Adrenal gland (tissue), 12 donors: Measurements from ENCODE around the gene RYR2. TPM values are rescaled to one million over a fixed set of nuclear protein-coding genes. Genes with fewer than 3 reads are reported as not detected.

Experiments
- DNase-seq, 7 donors: peaks; one replicate each; pipeline ENCODE4 v3.0.0-alpha.2; 2019 to 2020
- H3K27ac ChIP-seq, 5 donors: fragments of 200-600 bp; sonication (generic) in 4 of 5; 1 replicate in 3 of 5; 2 replicates in 2 of 5; pipeline versions ENCODE4 v1.5.1 to v1.8.0; 2016 to 2020; ENCODE audit warnings: mild to moderate bottlenecking in 1 of 5
- H3K27me3 ChIP-seq: fragments of 200-600 bp; 2 replicates; pipeline ENCODE4 v1.8.0; 2021
- H3K36me3 ChIP-seq, 2 donors: fragments of 200-600 bp; replicated peaks in 1 of 2; 1 replicate in 1 of 2; 2 replicates in 1 of 2; pipeline versions ENCODE4 v1.5.1 to v1.8.0; 2018 to 2022
- H3K4me1 ChIP-seq, 2 donors: fragments of 200-600 bp; replicated peaks in 1 of 2; 1 replicate in 1 of 2; 2 replicates in 1 of 2; pipeline versions ENCODE4 v1.5.1 to v1.8.0; 2018 to 2021
- H3K4me3 ChIP-seq, 4 donors: fragments of 200-600 bp; sonication (generic) in 3 of 4; one replicate each; pipeline ENCODE4 v1.5.1; 2016 to 2018
- H3K9me3 ChIP-seq, 3 donors: fragments of 200-600 bp; sonication (generic) in 1 of 3; replicated peaks in 1 of 3; 1 replicate in 2 of 3; 2 replicates in 1 of 3; pipeline versions ENCODE4 v1.5.1 to v1.8.0; 2016 to 2021
- POLR2A ChIP-seq, 2 donors: fragments of 450-650 bp; IDR thresholded peaks; one replicate each; pipeline ENCODE4 v1.6.1; 2017; ENCODE audit warnings: antibody characterized with exemption in 2 of 2, mild to moderate bottlenecking in 2 of 2, moderate library complexity in 1 of 2
- WGBS, 4 donors: extraction: QIAGEN DNeasy Blood & Tissue Kit in 2 of 4; methylation state at CpG; one replicate each; pipeline versions ENCODE4 v1.1.5 to v1.1.7; 2013 to 2017; 5-methylcytosine and 5-hydroxymethylcytosine counted together
- intact Hi-C, 2 donors: fragments of 100-400 bp; cut with DNase I; formaldehyde crosslinking; loops; one replicate each; pipeline versions ENCODE4 v1.14.1 to v1.15.0; 2022 to 2023
- polyA plus RNA-seq, 3 donors: library from polyadenylated mRNA; stranded (reverse); fragments of 200-250 nt in 2 of 3; fragments of 350-450 nt in 1 of 3; fragmentation: Illumina TruSeq in 1 of 3; extraction: RNeasy Lipid Tissue Mini Kit (QIAGEN cat#74804) in 1 of 3; gene quantifications; one replicate each; pipeline ENCODE4 v1.2.3, GENCODE V29; 2013 to 2014
- total RNA-seq, 9 donors: library from RNA; depleted of rRNA in 4 of 9; stranded (reverse); fragments of >200 nt in 4 of 9; fragments of 120-200 nt in 1 of 9; fragmentation: NEBNext Ultra II Directional in 1 of 9; extraction: Animal tissue kit (Norgen Biotek cat#: 25700) in 1 of 9; gene quantifications; one replicate each; pipeline versions ENCODE4 v1.1.0 to v1.2.4, GENCODE V29; 2013 to 2023
- TF ChIP-seq, protein P1 (sequence below), 6 experiments: fragments of 450-650 bp in 4 of 6; fragments of 200-600 bp in 2 of 6; sonication (generic) in 1 of 6; IDR thresholded peaks; 1 replicate in 5 of 6; 2 replicates in 1 of 6; pipeline versions ENCODE4 v1.5.1 to v1.8.0; 2016 to 2021; ENCODE audit warnings: antibody characterized with exemption in 6 of 6, mild to moderate bottlenecking in 2 of 6, moderate library complexity in 1 of 6
- donor health status: healthy with polysubstance abuse.
- donor health status: Bipolar disorder and iron deficiency.
- donor health status: DM: yes; HTN: yes; CAD: no.
- donor health status: DM: no; HTN: no; CAD: no.
- donor health status: DM: no; HTN: no; CAD: no.
- donor health status: DM: yes; HTN: yes; CAD: no.

Gene RYR2
- total and polyA plus RNA-seq, 12 donors: 0.07 to 6.3 (median 0.18) TPM; not detected in 1

DNA sequence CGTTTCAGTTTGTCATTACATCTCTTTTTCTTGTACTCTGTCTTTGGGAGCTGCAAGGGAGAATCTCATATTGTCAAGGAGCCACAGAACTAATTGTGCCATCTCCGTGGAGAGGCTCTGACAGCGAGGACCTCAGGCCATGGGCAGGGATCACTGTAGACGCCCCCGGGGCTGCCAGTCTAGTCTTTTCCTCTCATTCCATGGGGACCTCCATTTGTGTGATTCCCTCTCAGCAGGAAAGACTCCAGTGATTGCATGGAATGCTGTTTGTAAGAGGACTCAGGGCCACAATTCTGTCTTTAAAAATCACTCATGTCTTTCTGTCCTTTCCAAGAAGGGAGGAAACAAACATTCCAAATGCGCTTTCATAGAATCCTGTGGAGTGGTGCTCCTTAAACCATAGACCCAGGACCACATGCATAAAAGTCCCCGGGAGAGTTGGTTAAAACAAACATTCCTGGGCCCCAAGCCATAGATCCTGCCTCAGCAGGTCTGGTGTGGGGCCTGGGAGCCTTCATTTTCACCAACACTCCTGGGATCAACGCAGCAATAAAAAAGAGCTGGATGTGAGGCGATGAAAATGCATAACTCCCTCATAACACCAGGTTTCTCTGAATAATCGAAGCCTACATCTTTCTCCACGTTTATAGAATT lies 744.2 kb downstream of the RYR2 start:
- Histone ChIP-seq H3K27ac (no peak overlapping the region), H3K27me3 (no peaks in the 10 kb centered on the region), H3K9me3 (no peaks in the 10 kb centered on the region), H3K4me1 (no peaks in the 10 kb centered on the region), H3K36me3 (no peaks in the 10 kb centered on the region), H3K4me3 (no peak overlapping the region)
- TF ChIP-seq, protein P1, sequence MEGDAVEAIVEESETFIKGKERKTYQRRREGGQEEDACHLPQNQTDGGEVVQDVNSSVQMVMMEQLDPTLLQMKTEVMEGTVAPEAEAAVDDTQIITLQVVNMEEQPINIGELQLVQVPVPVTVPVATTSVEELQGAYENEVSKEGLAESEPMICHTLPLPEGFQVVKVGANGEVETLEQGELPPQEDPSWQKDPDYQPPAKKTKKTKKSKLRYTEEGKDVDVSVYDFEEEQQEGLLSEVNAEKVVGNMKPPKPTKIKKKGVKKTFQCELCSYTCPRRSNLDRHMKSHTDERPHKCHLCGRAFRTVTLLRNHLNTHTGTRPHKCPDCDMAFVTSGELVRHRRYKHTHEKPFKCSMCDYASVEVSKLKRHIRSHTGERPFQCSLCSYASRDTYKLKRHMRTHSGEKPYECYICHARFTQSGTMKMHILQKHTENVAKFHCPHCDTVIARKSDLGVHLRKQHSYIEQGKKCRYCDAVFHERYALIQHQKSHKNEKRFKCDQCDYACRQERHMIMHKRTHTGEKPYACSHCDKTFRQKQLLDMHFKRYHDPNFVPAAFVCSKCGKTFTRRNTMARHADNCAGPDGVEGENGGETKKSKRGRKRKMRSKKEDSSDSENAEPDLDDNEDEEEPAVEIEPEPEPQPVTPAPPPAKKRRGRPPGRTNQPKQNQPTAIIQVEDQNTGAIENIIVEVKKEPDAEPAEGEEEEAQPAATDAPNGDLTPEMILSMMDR (IDR thresholded peaks at IDR 0.05): no peak
- TF ChIP-seq POLR2A (IDR thresholded peaks at IDR 0.05): no peak
- intact Hi-C loops: no loop called here
- no peak for DNase-seq
- WGBS, 4 donors: 80 to 88% (median 85%) methylated on average over 11 of the region's 11 CpGs

DNA sequence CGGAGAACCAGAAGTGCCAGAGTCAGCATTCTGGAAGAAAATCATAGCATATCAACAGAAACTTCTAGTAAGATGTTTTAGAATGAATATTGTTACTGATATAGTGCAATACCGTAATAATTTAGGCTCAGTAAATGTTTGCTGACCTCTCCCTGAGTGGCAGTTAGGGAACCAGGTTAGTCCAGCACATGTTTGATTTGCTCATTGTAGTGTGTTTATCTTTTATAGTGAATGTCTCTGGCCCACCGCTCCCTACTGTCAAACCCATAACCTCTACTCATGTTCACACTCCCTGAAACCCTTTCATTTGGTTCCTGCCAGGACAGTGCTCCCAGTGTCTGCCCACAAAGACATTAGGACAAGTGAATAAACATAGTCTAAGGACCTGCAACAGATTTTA lies 746.1 kb downstream of the RYR2 start:
- H3K27ac ChIP-seq: no peak overlapping the region
- 67 to 88% (median 76%) methylated on average over 3 of the region's 3 CpGs for WGBS, 4 donors
- no peaks in the 10 kb centered on the region for H3K4me1 ChIP-seq
- no peaks in the 10 kb centered on the region for H3K36me3 ChIP-seq
- H3K4me3 ChIP-seq: no peak overlapping the region
- DNase-seq: no peak
- intact Hi-C loops: no loop called here
- TF ChIP-seq POLR2A (IDR thresholded peaks at IDR 0.05): no peak
- TF ChIP-seq, protein P1 (IDR thresholded peaks at IDR 0.05): no peak
- H3K9me3 ChIP-seq: no peaks in the 10 kb centered on the region
- H3K27me3 ChIP-seq: no peaks in the 10 kb centered on the region

DNA sequence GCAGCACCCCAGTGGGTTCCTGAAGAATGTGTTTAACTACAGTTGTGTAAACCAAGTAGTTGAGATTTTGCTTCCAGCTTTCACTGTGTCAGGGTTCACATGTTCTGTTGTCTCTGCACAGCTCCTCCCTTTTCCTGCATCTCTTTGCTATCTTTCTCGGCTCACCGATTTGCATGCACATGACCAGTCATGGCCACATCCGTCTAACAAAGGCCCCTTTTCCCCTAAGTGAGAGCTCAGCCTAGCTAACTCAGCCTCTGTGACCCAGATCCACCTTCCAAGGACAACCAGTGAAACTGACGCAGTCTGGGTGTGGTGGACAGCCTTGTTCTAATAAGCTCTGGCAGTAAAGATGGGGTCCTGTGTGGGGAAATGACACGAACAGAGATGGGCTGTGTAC lies 747.6 kb downstream of the RYR2 start:
- no peak overlapping the region for H3K4me3 ChIP-seq
- WGBS, 4 donors: 41 to 56% (median 44%) methylated on average over 5 of the region's 5 CpGs
- H3K36me3 ChIP-seq: no peaks in the 10 kb centered on the region
- intact Hi-C loops: no loop called here
- no peaks in the 10 kb centered on the region for H3K9me3 ChIP-seq
- no peak for DNase-seq
- no peak overlapping the region for H3K27ac ChIP-seq
- no peaks in the 10 kb centered on the region for H3K4me1 ChIP-seq
- no peak for TF ChIP-seq POLR2A (IDR thresholded peaks at IDR 0.05)
- TF ChIP-seq, protein P1 (IDR thresholded peaks at IDR 0.05): no peak
- H3K27me3 ChIP-seq: no peaks in the 10 kb centered on the region

DNA sequence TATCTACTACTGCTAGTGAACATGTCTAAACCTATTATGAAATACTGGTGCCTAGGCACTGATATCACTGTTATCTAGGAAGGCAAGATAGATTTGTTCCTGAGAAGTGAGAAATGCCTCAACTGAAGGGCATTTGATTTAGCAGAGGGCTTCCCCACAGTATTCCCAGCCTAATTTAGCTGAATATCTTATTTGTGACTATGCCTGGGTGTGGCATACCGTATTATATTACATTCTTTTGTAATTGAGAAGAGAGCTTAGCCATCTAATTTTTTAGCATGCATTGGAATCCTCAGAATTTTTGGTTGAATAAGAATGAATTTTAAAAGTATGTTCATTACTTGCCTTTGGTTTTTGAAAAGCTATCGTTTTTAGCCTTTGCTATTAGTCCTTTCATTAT lies 749.6 kb downstream of the RYR2 start:
- Histone ChIP-seq H3K4me3 (no peak overlapping the region), H3K36me3 (no peaks in the 10 kb centered on the region), H3K9me3 (no peaks in the 10 kb centered on the region), H3K4me1 (no peaks in the 10 kb centered on the region), H3K27ac (no peak overlapping the region), H3K27me3 (no peaks in the 10 kb centered on the region)
- DNase-seq: no peak
- TF ChIP-seq, protein P1 (IDR thresholded peaks at IDR 0.05): no peak
- TF ChIP-seq POLR2A (IDR thresholded peaks at IDR 0.05): no peak
- WGBS, 4 donors: 59 to 74% (median 63%) methylated on average over 2 of the region's 2 CpGs
- intact Hi-C loops: no loop called here
